Left ventricle myocardium superior (tissue), 1 donor: ENCODE measurements around the gene GGT6. TPM values are rescaled to one million over a fixed set of nuclear protein-coding genes. Genes with fewer than 3 reads are reported as not detected.
A peak's percentile ranks its signal among the peaks of the same experiment; 100 is the strongest.

Experiments
- ATAC-seq: fragments of 200-7000 bp; cut with Tn5 transposase; one replicate; pipeline ENCODE4 v1.9.1; 2020; ENCODE audit warnings: mild to moderate bottlenecking, moderate library complexity
- DNase-seq: peaks from one replicate; pipeline ENCODE4 v3.0.0-alpha.2; 2020
- intact Hi-C: fragments of 100-400 bp; cut with micrococcal nuclease; formaldehyde crosslinking; loops from one replicate; pipeline ENCODE4 v1.11.0; 2022
- total RNA-seq: library from RNA; stranded (reverse); fragmentation: NEBNext Ultra II Directional; extraction: Animal tissue kit (Norgen Biotek cat#: 25700); gene quantifications from one replicate; pipeline ENCODE4 v1.2.1, GENCODE V29; 2021
- donor health status: DM: no; HTN: yes; CAD: no; lungs with severe emphysema.

The GGT6 gene
- total RNA-seq, 1 donor from 2014 or later = 0.22 TPM

DNA sequence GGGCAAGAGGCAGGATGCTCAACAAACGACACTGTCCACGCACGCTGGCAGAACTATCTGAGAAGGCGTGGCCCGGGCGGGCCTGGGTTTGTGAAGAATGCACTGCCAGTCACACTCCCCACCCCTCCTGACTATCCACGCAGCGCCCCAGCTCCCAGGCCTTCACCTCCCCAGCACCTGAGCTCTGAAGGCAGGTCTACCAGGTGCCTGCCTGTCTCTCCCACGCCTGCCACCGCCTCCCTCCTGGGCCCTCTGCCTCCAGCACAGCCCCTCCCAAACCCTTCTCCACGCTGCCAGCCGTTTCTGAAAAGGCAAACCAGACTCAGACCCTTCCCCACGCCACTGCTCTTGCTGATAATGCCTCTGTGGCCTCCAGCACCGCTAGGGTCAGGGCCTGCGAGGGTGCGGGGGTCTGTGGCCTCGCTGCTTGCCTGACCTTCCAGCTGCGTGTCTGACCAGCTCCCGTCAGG lies 16.8 kb downstream of the GGT6 start:
- intact Hi-C loops = no loop called here
- DNase-seq = peak; percentile 24
- no peak for ATAC-seq

GRCh38 chr17:4542726-4543191 lies 17.6 kb downstream of the GGT6 start:
- intact Hi-C loops = no loop called here
- no peak for ATAC-seq
- peak; percentile 21 for DNase-seq

DNA sequence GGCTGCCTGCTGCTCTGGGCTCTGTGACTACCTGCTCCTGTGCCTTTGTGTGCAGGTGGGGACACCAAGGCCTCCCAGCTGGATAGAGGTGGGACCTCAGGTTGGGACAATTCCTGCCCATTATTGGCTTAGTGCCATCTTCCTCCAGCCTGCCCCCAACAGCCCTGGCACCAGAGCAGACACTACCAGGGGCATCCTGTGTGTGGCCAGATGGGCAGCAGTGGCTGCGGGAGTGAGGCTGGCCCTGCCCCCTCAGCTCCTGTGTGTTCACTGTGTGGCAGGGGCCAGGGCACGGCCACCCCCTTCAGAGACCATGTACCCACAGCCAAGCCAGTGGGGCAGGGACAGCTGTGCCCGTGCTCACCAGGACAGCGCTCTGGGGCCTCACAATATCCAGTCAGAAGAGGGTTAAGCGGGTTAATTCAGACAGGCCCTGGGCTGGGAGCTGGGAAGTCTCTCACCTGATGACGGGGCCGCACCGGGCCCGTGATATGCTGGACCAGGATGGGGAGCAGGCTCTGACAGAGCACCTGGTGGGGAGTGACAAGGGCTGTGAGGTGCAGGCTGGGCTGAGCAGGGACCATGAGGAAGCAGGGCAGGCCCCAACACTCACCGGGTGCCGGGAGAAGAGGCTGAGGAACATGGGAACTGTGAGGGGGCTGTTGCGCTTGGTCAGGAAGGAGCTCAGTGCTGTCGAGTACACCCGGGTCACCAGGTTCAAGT lies 18.2 kb downstream of the GGT6 start:
- DNase-seq (peak; percentile 25), ATAC-seq (no peak)
- intact Hi-C loops = no loop called here

DNA sequence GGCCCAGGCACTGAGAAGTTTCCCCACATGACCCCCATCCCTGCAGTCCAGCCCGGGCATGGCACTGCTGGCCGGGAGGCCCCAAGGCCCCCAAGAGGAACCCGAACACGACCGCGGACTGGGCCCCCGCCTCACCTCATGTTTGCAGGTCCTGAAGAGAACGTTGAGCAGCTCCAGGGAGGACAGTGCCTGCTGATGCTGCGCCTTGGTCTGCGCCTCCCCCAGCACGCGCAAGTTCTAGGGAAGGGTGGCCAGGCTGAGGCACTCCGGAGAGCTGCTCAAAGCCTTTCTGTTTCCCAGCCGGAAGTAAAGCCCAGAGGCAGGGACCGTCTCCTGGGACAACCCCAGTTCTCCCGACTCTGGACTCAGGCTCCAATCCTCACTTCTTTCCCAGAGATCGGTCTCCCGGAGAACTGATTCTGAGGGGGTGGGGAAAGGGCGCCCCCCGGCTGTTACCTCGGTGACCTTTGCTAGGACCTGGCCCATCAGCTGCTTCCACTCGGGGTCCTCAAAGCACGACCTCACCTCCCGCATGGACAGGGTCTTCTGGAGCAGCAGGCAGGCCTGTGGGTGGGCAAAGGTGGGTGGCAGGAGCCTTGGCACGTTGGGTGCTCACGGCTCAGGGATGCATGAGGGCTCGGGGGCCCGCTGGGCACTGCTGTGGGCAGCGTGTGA lies 18.9 kb downstream of the GGT6 start:
- peak; percentile 35 for DNase-seq
- no peak for ATAC-seq
- intact Hi-C loops = no loop called here

GRCh38 chr17:4540687-4541327 lies 19.6 kb downstream of the GGT6 start:
- intact Hi-C loops = no loop called here
- peak; percentile 28 for DNase-seq
- ATAC-seq = peak; percentile 2

DNA sequence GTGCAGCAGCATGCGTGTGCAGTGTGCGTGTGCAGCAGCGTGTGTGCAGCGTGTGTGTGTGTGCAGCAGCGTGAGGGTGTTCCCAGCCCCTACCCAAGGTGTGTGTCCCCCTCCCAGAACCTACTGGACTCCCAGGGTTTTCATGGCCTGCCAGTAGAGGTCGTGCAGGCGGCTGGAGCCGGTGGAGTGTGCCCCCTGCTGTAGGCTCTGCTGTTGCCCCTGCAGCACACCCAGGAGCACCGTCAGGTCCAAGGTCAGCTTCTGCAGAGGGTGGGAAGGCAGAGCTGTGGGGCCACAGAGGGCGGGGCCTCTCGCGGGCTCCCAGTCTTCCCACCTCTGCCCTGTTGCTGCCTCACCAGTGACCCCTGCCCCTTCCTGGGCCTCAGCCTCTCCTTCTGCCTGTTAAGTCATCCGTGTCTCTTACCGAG lies 20.1 kb downstream of the GGT6 start:
- no peak for ATAC-seq
- intact Hi-C loops = no loop called here
- DNase-seq = no peak

DNA sequence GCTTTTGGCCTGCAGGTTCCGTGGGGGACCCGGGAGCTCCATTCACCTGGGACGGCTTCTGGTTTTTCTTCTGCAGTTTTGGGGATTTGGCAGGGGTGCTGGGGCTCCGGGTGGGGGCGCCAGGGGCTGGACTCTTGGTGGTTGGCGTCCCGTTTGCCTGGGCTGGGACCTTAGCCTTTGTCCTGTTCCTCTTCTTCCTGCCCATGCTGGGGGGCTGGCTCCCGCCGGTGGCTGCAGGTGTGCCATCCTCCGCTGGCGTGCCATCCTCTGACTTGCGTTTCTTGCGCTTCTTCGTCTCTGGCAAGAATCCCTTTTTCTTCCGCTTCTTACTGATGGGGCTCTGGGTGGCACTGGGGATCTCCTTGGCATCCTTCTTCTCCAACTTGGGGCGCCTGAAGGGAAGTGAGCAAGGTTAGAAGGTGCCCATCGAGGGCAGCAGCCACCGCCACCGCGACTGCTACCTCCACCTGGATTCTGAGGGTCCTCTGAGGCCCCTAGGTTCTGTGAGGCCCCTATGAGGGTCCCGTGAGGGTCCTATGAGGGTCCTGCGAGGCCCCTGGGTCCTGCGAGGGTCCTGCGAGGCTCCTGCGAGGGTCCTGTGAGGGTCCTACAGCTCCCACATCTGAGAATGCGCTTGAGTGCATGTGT lies 20.7 kb downstream of the GGT6 start:
- DNase-seq (no peak), ATAC-seq (no peak)
- intact Hi-C loops = no loop called here

DNA sequence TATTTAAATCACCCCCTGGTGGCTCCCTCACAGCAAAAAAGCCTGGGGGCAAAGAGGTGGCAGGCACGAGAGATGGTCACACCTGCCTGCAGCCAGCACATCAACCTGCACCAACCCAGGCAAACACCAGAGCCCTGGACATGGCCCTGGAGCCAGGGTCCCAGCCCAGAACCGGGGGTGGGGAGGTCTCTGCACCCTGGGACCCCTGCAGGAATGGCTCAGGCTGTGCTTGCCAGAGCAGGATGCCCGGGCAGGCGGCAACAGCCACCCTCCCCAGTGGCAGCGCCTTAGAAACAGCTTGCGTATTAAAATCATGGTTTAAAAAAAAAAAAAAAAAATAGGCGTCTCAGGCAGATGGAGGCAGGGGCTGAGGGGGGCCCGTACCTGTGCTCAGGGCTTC lies 21.4 kb downstream of the GGT6 start:
- DNase-seq (no peak), ATAC-seq (no peak)
- intact Hi-C loops = no loop called here

GRCh38 chr17:4538236-4539002 lies 22.0 kb downstream of the GGT6 start:
- no peak for ATAC-seq
- intact Hi-C loops = no loop called here
- no peak for DNase-seq

GRCh38 chr17:4537451-4538235 lies 22.7 kb downstream of the GGT6 start:
- intact Hi-C loops = no loop called here
- ATAC-seq (peak; percentile 34), DNase-seq (no peak)

DNA sequence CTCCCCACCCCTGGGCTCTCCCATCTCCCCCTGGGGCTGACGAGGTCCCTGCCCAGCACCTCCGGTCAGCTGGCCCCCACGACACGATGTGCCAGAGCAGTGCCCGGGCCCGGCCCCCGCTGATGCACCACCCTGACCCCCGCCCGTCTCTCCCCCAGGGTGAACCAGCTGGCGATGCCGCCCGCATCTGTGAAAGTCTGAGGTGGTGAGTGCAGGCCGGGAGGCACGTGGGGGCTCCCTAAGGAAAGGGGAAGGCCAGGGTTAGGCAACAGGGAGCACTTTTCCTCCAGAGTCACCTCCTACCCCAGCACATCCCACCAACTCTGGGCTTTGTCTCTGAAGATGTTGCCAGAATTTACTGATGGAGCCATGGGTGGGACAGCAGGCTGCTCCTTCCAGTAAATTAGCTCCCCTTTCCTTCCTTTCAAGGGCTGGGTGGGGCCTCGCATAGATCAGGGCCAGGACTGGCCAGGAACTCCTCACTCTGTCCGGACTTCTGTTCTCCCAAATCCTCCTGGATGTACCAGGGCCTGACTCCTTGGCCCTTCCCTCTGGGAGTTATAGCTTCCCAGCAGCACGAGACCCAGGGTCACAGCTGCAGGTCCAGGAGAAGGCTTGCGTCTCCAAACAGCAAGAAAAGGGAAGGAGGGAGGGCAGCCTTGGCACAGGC lies 23.5 kb downstream of the GGT6 start:
- DNase-seq = peak; percentile 58
- intact Hi-C loops = no loop called here
- peak; percentile 45 for ATAC-seq

DNA sequence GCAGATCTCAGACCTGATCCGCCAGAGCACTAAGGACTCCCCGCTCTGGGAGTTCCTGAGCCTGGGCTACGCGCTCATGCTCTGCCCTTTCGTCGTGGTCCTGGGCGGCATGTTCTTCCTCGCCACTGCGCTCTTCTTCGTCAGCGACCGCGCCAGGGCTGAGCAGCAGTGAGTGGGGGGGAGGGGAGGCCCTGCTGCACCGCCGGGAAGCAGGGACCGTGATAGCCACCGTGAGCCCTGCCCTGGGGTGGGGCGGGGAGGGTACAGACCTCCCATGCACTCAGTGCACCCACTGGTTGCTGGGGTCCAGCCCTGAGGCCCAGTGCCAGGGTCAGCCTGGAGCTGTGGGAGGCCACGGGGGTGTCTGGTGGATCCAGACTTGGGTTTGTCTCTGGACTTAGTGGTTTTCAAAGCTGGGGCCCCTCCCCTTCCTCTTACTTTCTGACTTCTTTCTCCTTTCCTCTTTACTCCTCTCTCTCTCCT lies 24.1 kb downstream of the GGT6 start:
- DNase-seq (no peak), ATAC-seq (peak; percentile 6)
- intact Hi-C loops = no loop called here

GRCh38 chr17:4535667-4536258 lies 24.6 kb downstream of the GGT6 start:
- DNase-seq = no peak

DNA sequence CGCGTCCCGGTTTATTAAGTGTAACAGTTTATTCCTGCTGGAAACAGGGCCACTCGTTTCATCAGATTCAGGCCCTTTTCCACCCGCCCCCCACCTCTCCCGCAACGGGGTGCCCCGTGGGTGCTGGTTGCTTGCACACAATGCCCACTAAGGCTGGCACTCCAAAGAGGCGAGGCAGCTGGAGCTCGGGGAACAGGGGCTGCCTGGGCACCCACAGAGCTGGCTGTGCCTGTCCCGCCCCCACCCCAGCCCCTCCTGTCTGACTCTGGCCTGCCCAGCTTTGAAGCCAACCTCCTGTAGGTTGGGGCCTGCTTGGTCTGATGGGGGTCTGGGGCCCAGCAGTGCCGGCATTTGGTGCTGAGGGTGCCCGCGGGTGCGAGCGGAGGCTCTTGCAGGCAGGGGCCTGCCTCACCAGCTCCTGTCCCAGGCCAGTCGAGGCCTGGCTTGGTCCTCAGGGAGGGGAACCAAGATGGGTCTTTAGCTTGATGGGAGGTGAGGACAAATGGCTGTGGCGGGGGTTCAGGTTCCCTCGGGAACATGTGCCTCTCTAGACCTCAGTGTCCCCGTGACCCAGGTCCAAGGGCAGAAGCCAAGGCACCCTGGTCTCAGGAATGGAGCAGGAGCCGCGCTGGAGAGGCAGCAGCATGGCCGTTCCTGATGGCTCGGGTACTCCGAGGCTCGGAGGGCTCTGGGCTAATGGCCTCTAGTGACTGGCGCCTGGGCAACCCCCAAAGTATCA lies 25.3 kb downstream of the GGT6 start:
- DNase-seq (no peak), ATAC-seq (no peak)
- intact Hi-C loops = no loop called here

More at GRCh38 chr17:4535667-4536258, 24.6 kb downstream of the GGT6 start:
- ATAC-seq = no peak
- intact Hi-C loops = no loop called here

GRCh38 chr17:4534515-4534914 lies 25.9 kb downstream of the GGT6 start:
- ATAC-seq (no peak), DNase-seq (no peak)
- intact Hi-C loops = no loop called here
